Neural crest cell (in vitro differentiated cells): ENCODE results near the gene SNX21. TPM values are rescaled to one million over a fixed set of nuclear protein-coding genes. Genes with fewer than 3 reads are reported as not detected.

ENCODE experiments used
- DNase-seq: peaks from one replicate; pipeline ENCODE4 v3.0.0; 2021; ENCODE audit warnings: low read depth, mixed read lengths, low spot score
- H3K27ac Mint-ChIP-seq: one replicate; pipeline ENCODE4 v1.8.0; 2021; ENCODE audit warnings: mild to moderate bottlenecking, mixed read lengths; ENCODE audit not compliant: unreplicated experiment
- H3K27me3 Mint-ChIP-seq: 2 replicates; pipeline ENCODE4 v1.8.0; 2021; ENCODE audit warnings: low read depth, mild to moderate bottlenecking, mixed read lengths
- H3K36me3 Mint-ChIP-seq: 2 replicates; pipeline ENCODE4 v1.8.0; 2021; ENCODE audit warnings: low read depth, mild to moderate bottlenecking, mixed read lengths
- H3K4me1 Mint-ChIP-seq: 2 replicates; pipeline ENCODE4 v1.8.0; 2021; ENCODE audit warnings: mixed read lengths
- H3K4me3 Mint-ChIP-seq: one replicate; pipeline ENCODE4 v1.8.0; 2021; ENCODE audit warnings: mild to moderate bottlenecking, mixed read lengths
- H3K9me3 Mint-ChIP-seq: 2 replicates; pipeline ENCODE4 v1.8.0; 2021; ENCODE audit warnings: mixed read lengths
- total RNA-seq: library from RNA; stranded (reverse); gene quantifications from 2 replicates; pipeline ENCODE4 v1.2.1, GENCODE V29; 2021
- TF ChIP-seq, protein P1 (sequence below): fragments of 200-600 bp; sonication (generic); conservative IDR thresholded peaks from 2 replicates; pipeline ENCODE4 v1.5.0; 2021; ENCODE audit warnings: antibody characterized with exemption, mild to moderate bottlenecking

The SNX21 gene
- total RNA-seq, 1 donor from 2014 or later, result 16.8 TPM

DNA sequence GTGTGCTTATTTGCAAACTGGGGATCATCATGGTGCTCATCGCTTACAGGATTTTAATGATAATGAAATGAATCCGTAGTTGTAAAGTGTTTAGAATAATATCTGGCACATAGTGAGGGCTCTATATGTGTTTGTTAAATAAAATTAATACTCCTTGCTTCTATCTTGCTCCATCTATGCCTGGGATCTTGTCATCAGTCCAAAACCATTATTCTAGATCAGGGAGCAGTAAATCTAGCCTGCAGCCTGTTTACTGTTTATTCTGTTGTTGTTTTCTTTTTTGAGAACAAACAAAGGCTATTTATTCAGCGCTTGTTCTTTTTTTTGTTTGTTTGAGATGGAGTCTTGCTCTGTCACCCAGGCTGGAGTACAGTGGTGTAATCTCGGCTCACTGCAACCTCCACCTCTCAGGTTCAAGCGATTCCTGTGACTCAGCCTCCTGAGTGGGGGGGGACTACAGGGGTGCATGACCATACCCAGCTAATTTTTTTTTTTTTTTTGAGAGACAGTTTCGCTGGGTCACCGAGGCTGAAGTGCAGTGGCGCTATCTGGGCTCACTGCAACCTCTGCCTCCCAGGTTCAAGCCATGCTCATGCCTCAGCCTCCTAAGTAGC lies 15.5 kb downstream of the SNX21 start:
- no peak overlapping the region for H3K27ac Mint-ChIP-seq
- H3K9me3 Mint-ChIP-seq, result no peaks in the 10 kb centered on the region
- DNase-seq, result no peak
- H3K4me1 Mint-ChIP-seq, result no peaks in the 10 kb centered on the region
- peaks cover 3% of the 10 kb centered on the region for H3K36me3 Mint-ChIP-seq
- H3K4me3 Mint-ChIP-seq, result no peak overlapping the region
- TF ChIP-seq, protein P1, sequence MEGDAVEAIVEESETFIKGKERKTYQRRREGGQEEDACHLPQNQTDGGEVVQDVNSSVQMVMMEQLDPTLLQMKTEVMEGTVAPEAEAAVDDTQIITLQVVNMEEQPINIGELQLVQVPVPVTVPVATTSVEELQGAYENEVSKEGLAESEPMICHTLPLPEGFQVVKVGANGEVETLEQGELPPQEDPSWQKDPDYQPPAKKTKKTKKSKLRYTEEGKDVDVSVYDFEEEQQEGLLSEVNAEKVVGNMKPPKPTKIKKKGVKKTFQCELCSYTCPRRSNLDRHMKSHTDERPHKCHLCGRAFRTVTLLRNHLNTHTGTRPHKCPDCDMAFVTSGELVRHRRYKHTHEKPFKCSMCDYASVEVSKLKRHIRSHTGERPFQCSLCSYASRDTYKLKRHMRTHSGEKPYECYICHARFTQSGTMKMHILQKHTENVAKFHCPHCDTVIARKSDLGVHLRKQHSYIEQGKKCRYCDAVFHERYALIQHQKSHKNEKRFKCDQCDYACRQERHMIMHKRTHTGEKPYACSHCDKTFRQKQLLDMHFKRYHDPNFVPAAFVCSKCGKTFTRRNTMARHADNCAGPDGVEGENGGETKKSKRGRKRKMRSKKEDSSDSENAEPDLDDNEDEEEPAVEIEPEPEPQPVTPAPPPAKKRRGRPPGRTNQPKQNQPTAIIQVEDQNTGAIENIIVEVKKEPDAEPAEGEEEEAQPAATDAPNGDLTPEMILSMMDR, result no peak
- H3K27me3 Mint-ChIP-seq, result no peaks in the 10 kb centered on the region

DNA sequence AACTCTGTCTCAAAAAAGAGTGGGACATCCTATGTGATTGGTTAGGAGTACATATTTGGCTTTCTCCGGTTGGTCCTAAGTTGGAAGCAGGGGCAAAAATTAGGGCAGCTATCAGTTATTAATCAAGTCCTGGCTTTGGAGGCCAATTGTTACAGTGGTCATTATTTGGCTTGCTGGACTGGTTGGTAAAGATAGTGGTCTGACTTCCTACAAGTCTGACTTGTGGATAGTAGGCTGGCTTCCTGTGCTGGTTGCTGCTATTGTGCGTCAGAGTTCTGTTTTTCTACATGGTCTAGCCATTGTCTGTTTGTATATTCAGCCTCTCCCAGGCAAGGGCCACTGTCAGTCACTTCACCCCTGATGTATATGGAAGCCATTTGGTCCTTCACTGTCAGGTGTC lies 16.6 kb downstream of the SNX21 start:
- H3K4me3 Mint-ChIP-seq, result no peak overlapping the region
- H3K27me3 Mint-ChIP-seq, result no peaks in the 10 kb centered on the region
- no peak for DNase-seq
- H3K36me3 Mint-ChIP-seq, result no peaks in the 10 kb centered on the region
- no peaks in the 10 kb centered on the region for H3K9me3 Mint-ChIP-seq
- no peaks in the 10 kb centered on the region for H3K4me1 Mint-ChIP-seq
- no peak overlapping the region for H3K27ac Mint-ChIP-seq
- TF ChIP-seq, protein P1, result no peak

DNA sequence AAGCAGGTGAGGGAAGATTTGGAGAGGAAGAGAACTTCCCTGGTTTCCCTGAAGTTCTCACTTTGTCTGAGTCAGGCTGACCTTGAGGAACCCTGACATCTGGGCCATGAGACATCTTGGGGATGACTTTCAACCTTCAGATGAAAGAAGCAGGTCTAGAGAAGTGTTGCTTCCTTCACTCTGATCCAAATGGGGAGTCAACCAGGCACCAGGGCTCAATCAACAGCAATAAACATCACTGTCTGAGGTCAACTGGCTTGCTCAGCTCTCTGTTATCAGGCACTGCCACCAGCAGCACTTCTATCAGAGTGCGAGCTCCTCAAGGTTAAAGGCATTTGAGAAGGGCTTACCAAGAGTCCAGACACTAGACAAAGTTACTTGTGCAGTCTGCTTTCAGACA lies 17.3 kb downstream of the SNX21 start:
- Mint-ChIP-seq H3K27ac (no peak overlapping the region), H3K4me1 (no peaks in the 10 kb centered on the region), H3K4me3 (no peak overlapping the region), H3K36me3 (no peaks in the 10 kb centered on the region), H3K27me3 (no peaks in the 10 kb centered on the region), H3K9me3 (no peaks in the 10 kb centered on the region)
- DNase-seq, result no peak
- TF ChIP-seq, protein P1, result no peak

DNA sequence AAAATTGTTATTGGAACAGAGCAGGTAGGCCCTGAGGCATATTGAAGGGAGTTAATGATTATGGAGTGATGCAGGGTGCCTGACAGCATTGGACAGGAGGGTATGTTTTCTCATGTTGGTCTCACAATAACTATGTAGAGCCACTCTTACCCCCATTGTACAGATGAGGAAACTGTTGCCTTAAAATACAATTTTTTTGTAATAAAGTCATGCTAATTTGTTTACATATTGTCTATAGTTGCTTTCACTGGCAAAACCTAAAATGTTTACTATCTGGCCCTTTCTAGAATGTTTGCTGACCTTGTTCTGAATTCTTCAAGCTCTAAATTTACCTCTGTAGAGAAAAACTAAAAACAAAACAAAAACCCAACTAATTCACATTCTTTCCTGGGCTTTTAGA lies 17.9 kb downstream of the SNX21 start:
- DNase-seq, result no peak
- TF ChIP-seq, protein P1, result no peak
- H3K27me3 Mint-ChIP-seq, result no peaks in the 10 kb centered on the region
- H3K4me1 Mint-ChIP-seq, result peaks cover 2% of the 10 kb centered on the region
- no peaks in the 10 kb centered on the region for H3K36me3 Mint-ChIP-seq
- no peak overlapping the region for H3K4me3 Mint-ChIP-seq
- no peak overlapping the region for H3K27ac Mint-ChIP-seq
- H3K9me3 Mint-ChIP-seq, result no peaks in the 10 kb centered on the region

DNA sequence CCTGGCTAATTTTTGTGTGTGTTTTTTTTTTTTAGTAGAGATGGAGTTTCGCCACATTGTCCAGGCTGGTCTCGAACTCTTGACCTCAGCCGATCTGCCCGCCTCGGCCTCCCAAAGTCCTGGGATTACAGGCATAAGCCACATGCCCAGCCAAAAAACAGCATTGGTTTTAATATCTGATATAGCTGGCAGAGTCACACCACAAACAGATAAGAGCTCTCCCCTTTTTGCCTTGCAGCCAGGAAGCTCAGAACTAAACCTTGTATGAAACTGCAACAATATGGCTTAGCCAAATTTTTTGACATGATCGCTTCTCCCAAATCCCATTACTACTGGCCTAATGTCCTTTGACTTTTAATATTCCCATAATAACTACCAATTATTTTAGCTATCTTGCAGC lies 18.7 kb downstream of the SNX21 start:
- H3K4me3 Mint-ChIP-seq, result no peak overlapping the region
- no peaks in the 10 kb centered on the region for H3K36me3 Mint-ChIP-seq
- TF ChIP-seq, protein P1, result no peak
- no peak overlapping the region for H3K27ac Mint-ChIP-seq
- peaks cover 7% of the 10 kb centered on the region for H3K4me1 Mint-ChIP-seq
- no peaks in the 10 kb centered on the region for H3K27me3 Mint-ChIP-seq
- no peak for DNase-seq
- no peaks in the 10 kb centered on the region for H3K9me3 Mint-ChIP-seq

DNA sequence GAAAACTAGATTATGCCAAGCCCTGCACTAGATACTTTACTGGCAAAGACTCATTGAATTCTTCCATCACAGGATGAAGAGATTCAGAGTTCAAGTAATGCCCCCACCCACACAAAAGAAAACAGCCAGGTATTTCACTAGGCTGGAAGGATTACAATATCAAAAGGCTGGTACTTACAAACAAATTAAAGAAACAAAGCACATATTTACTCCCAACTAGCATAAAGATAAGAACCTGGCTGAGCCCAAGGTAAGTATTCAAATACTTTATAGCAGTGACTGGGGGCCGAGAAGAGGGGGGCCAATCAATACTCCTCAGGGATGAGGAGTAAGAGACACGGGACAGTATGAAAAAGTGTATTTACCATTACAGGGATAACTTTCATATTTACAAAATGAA lies 19.9 kb downstream of the SNX21 start:
- no peaks in the 10 kb centered on the region for H3K36me3 Mint-ChIP-seq
- no peak overlapping the region for H3K27ac Mint-ChIP-seq
- no peaks in the 10 kb centered on the region for H3K27me3 Mint-ChIP-seq
- peak overlapping the region; percentile 47 for H3K4me3 Mint-ChIP-seq
- H3K9me3 Mint-ChIP-seq, result no peaks in the 10 kb centered on the region
- no peak for DNase-seq
- TF ChIP-seq, protein P1, result no peak
- peaks cover 18% of the 10 kb centered on the region for H3K4me1 Mint-ChIP-seq
